ENCODE measurements around the gene RAB3GAP1. TPM values are rescaled to one million over a fixed set of nuclear protein-coding genes. Genes with fewer than 3 reads are reported as not detected.

Gene RAB3GAP1
- total RNA-seq, 4 donors from 2014 or later: 46.0 to 54.8 (median 51.1) TPM

DNA sequence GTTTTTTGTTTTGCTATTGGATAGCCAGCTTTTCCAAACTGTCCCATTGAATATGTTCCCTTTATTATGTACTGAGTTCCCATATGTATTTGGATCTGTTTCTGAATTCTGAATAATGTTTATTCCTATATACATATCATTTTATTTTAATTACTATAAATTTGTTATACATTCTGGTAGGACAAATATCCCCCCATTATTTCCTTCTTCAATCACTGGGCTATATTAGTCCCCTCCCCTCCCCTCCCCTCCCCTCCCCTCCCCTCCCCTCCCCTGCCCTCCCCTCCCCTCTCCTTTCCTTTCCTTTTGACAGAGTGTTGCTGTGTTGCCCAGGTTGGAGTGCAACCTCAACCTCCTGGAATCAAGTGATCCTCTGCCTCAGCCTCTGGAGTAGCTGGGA lies 26.3 kb downstream of the RAB3GAP1 start:
- TF ChIP-seq, protein P1, sequence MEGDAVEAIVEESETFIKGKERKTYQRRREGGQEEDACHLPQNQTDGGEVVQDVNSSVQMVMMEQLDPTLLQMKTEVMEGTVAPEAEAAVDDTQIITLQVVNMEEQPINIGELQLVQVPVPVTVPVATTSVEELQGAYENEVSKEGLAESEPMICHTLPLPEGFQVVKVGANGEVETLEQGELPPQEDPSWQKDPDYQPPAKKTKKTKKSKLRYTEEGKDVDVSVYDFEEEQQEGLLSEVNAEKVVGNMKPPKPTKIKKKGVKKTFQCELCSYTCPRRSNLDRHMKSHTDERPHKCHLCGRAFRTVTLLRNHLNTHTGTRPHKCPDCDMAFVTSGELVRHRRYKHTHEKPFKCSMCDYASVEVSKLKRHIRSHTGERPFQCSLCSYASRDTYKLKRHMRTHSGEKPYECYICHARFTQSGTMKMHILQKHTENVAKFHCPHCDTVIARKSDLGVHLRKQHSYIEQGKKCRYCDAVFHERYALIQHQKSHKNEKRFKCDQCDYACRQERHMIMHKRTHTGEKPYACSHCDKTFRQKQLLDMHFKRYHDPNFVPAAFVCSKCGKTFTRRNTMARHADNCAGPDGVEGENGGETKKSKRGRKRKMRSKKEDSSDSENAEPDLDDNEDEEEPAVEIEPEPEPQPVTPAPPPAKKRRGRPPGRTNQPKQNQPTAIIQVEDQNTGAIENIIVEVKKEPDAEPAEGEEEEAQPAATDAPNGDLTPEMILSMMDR (IDR thresholded peaks at IDR 0.05; ENCODE audit: low read depth): no peak

DNA sequence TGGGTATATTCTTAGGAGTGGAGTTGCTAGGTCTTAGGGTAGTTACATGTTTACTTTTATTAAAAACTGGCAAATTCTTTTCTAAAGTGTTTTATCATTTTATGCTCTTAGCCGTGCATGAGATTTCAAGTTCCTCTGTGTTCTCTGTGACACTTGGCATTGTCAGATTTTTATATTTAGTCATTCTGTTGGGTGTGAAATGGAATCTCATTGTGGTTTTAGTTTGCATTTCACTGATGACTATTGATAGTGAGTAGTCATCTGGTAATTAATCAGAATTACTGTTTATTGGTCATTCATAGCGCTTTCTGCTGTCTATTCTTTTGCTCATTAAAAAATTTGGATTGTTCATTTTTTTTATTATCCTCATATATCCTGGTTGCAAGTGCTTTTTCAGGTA lies 34.1 kb downstream of the RAB3GAP1 start:
- TF ChIP-seq, protein P1 (IDR thresholded peaks at IDR 0.05; ENCODE audit: low read depth): no peak

DNA sequence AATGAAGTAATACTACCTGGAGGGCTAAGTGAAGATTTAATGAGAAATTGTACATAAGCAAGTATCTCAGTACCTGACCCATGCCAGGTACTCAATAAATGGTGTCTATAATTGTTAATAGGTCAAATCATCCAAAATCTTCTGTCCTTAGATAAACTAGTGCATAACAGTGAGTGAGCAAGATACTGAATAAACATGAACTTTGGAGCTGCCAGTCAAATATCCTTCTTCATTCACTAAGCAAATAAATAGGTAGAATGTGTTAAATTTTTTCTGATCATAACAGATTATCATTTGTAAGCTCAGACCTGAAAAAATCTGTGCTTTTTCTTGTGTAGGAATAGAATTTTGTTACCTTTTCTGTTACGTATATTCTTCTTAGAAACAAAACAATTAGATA lies 39.6 kb downstream of the RAB3GAP1 start:
- TF ChIP-seq, protein P1 (IDR thresholded peaks at IDR 0.05; ENCODE audit: low read depth): no peak

DNA sequence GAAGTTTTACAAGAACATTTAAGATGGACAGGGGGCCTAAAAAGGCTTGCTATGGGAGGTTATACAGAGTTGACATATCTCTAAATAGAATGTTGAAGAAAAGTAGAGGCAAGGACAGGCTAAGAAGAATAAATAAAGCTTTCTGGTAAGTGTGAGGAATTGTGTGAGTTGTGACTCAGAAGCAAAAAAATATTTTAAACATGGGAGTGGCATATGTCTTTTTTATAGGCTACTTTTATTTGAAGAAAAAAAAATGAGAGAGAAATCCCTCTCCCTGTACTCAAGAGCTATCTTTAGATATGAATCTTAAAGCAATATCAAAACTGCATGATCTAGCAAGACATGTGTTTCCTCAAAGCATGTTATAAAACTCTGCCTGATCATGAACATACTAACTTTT lies 41.1 kb downstream of the RAB3GAP1 start:
- TF ChIP-seq, protein P1 (IDR thresholded peaks at IDR 0.05; ENCODE audit: low read depth): no peak

DNA sequence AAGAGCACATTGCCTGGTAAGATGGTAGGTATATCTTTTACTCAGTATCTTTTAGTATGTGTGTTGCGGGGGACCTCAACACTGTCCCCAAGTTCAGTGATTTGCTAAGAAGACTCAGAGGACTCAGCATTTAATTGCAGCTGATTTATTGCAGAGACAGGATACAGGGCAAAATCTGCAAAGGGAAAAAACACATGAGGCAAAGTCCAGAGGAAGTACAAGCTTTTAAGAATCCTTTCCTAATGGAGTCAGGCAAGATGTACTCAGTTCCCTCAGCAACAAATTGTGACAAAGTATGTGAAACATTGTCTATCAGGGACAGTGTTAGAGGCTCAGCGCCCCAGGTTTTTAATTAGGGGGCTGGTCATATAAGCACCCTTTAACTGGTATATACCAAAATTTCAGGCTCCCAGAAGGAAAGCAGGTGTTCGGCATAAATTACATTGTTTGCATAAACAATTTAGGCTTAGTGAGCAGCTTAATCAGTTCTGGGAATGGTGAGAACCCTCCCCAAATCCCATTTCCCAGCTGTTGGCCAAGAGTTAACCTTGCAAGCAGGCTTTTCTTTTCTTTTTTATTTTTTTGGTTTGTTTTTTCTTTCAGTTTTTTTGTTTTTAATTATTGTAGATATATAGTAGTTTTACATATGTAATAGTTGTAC lies 41.7 kb downstream of the RAB3GAP1 start:
- TF ChIP-seq, protein P1 (IDR thresholded peaks at IDR 0.05; ENCODE audit: low read depth): no peak

DNA sequence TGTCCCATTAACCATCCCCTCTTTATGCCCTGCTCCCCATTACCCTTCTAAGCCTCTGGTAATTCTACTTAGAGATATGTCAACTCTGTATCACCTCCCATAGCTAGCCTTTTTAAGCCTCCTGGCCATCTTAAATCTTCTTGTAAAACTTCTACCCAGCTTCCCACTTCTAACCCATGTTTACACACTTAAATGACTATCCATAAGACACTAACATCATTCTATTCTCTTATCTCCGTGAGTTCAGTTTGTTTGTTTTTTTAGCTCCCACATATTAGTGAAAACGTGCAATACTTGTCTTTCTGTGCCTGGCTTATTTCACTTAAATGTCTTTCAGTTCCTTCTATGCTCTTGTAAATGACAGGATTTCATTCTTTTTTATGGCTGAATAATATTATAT lies 42.4 kb downstream of the RAB3GAP1 start:
- TF ChIP-seq, protein P1 (IDR thresholded peaks at IDR 0.05; ENCODE audit: low read depth): no peak

DNA sequence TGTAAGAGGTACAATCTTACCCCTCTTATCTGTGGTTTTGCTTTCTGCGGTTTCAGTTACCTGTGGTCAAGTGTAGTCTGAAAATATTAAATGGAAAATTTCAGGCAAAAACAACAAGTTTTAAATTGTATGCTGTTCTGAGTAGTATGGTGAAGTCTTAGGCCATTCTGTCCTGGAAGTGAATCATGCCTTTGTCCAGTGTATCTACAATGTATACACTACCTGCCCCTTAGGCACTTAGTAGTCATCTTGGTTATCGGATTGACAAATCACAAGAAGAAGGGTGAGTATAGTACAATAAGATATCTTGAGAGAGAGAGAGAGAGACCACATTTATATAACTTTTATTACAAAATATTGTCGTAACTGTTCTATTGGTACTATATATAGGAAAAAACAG lies 43.5 kb downstream of the RAB3GAP1 start:
- TF ChIP-seq, protein P1 (IDR thresholded peaks at IDR 0.05; ENCODE audit: low read depth): no peak

Measured in subcutaneous adipose tissue (tissue), 4 donors.